ENCODE measurements around the gene ADAMTS19. TPM values are rescaled to one million over a fixed set of nuclear protein-coding genes. Genes with fewer than 3 reads are reported as not detected.

ADAMTS19 gene
- total RNA-seq, 2 experiments from 2014 or later, result not detected

DNA sequence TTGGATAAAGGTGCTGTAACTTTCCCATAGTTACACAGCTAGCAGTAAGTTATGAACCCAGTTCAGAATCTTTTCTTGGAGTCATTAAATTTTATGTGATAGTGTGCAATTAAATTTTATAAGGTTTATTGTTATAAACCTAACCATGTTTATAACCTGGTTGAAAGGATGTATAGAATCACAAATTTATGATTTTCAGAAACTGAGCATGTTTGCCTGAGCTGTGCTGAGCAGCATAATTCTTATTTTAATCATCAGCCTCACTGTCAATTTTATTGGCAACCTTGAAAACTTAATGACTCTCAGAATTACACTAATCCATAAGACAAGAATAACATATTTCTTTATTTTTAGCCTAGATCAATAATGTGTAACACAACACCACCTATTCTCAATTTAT, 46.9 kb downstream of the ADAMTS19 start:
- intact Hi-C loops (cut with micrococcal nuclease), result no loop called here
- H3K4me1 Mint-ChIP-seq (ENCODE audit: low read depth), result no peaks in the 10 kb centered on the region
- DNase-seq (no peak), ATAC-seq (no peak)
- CTCF ChIA-PET, result no interaction called here
- H3K4me3 Mint-ChIP-seq, result no peak overlapping the region
- H3K9me3 Mint-ChIP-seq, result no peaks in the 10 kb centered on the region
- H3K27me3 Mint-ChIP-seq, result no peaks in the 10 kb centered on the region
- TF ChIP-seq, protein P1, sequence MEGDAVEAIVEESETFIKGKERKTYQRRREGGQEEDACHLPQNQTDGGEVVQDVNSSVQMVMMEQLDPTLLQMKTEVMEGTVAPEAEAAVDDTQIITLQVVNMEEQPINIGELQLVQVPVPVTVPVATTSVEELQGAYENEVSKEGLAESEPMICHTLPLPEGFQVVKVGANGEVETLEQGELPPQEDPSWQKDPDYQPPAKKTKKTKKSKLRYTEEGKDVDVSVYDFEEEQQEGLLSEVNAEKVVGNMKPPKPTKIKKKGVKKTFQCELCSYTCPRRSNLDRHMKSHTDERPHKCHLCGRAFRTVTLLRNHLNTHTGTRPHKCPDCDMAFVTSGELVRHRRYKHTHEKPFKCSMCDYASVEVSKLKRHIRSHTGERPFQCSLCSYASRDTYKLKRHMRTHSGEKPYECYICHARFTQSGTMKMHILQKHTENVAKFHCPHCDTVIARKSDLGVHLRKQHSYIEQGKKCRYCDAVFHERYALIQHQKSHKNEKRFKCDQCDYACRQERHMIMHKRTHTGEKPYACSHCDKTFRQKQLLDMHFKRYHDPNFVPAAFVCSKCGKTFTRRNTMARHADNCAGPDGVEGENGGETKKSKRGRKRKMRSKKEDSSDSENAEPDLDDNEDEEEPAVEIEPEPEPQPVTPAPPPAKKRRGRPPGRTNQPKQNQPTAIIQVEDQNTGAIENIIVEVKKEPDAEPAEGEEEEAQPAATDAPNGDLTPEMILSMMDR (IDR thresholded peaks at IDR 0.05), result no peak
- POLR2A ChIA-PET, result no interaction called here
- no peak overlapping the region for H3K27ac Mint-ChIP-seq
- no peaks in the 10 kb centered on the region for H3K36me3 Mint-ChIP-seq (ENCODE audit: low read depth)

- no peaks in the 10 kb centered on the region for H3K4me1 Mint-ChIP-seq (ENCODE audit: low read depth)
Measured at GRCh38 chr5:129507527-129507926, 47.4 kb downstream of the ADAMTS19 start.

GRCh38 chr5:129508606-129509005, 48.5 kb downstream of the ADAMTS19 start:
- ChIA-PET CTCF (no interaction called here), POLR2A (no interaction called here)
- Mint-ChIP-seq H3K9me3 (no peaks in the 10 kb centered on the region), H3K4me3 (no peak overlapping the region), H3K4me1 (ENCODE audit: low read depth) (no peaks in the 10 kb centered on the region), H3K27ac (no peak overlapping the region), H3K36me3 (ENCODE audit: low read depth) (no peaks in the 10 kb centered on the region), H3K27me3 (no peaks in the 10 kb centered on the region)
- DNase-seq (no peak), ATAC-seq (no peak)
- TF ChIP-seq, protein P1 (IDR thresholded peaks at IDR 0.05), result no peak
- intact Hi-C loops (cut with micrococcal nuclease), result no loop called here

More at GRCh38 chr5:129507527-129507926, 47.4 kb downstream of the ADAMTS19 start:
- intact Hi-C loops (cut with micrococcal nuclease), result no loop called here
- Mint-ChIP-seq H3K4me3 (no peak overlapping the region), H3K9me3 (no peaks in the 10 kb centered on the region), H3K36me3 (ENCODE audit: low read depth) (no peaks in the 10 kb centered on the region), H3K27ac (no peak overlapping the region), H3K27me3 (no peaks in the 10 kb centered on the region)
- TF ChIP-seq, protein P1 (IDR thresholded peaks at IDR 0.05), result no peak
- ChIA-PET CTCF (no interaction called here), POLR2A (no interaction called here)
- DNase-seq, result no peak
- no peak for ATAC-seq

DNA sequence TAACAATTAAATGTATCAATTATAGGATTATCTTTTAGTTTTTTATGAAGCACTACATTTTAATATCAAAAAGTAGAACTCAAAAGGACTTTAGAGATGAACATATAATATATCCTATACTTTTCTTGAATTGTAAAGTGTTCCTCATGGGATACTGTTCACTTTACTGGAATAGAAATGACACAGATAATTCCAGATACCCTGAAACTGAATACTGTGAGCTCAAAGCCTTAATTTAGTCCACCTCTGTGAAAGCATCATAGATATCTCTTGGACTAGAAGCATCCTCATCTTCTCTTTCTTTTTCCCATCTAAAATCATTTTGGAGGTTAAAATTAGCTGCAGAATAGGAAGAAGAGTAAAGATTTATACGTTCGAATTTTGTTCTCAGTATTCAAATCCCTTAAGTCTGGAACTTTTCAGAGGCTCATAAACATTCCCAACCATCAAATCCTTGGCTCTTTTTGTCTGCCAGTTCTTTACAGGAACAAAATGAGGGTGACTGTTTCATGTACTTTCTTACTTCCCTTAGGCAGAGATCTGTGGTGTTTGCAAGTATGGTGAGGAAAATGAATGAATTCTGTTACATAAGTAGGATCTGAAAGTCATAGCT, 49.4 kb downstream of the ADAMTS19 start:
- H3K4me1 Mint-ChIP-seq (ENCODE audit: low read depth), result no peaks in the 10 kb centered on the region
- peaks cover 2% of the 10 kb centered on the region for H3K9me3 Mint-ChIP-seq
- no peaks in the 10 kb centered on the region for H3K27me3 Mint-ChIP-seq
- no peak for DNase-seq
- CTCF ChIA-PET, result no interaction called here
- H3K27ac Mint-ChIP-seq, result no peak overlapping the region
- TF ChIP-seq, protein P1 (IDR thresholded peaks at IDR 0.05), result no peak
- no peaks in the 10 kb centered on the region for H3K36me3 Mint-ChIP-seq (ENCODE audit: low read depth)
- H3K4me3 Mint-ChIP-seq, result no peak overlapping the region
- ATAC-seq, result no peak
- POLR2A ChIA-PET, result no interaction called here
- intact Hi-C loops (cut with micrococcal nuclease), result no loop called here

DNA sequence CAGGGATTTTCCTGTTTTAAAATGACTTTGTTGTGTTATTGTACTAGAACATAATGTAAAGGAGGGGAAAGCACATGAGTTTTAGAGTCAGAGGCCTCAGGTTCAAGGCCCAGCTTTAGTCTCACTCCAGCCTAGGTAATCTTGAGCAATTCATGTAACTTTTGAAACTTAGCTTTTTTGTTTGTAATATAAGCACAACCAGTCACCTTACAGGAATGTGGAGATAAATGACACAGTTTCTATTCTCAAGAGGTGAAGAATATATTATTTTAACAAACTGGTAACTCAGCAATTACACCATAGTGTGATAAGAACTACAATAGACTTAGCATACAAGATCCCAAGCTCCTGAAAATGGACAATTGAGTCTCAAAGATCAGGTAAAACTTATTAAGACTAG, 51.2 kb downstream of the ADAMTS19 start:
- no peaks in the 10 kb centered on the region for H3K27me3 Mint-ChIP-seq
- CTCF ChIA-PET, result no interaction called here
- ATAC-seq (no peak), DNase-seq (no peak)
- POLR2A ChIA-PET, result no interaction called here
- H3K4me3 Mint-ChIP-seq, result no peak overlapping the region
- TF ChIP-seq, protein P1 (IDR thresholded peaks at IDR 0.05), result no peak
- H3K9me3 Mint-ChIP-seq, result peaks cover 4% of the 10 kb centered on the region
- H3K27ac Mint-ChIP-seq, result no peak overlapping the region
- intact Hi-C loops (cut with micrococcal nuclease), result no loop called here
- no peaks in the 10 kb centered on the region for H3K4me1 Mint-ChIP-seq (ENCODE audit: low read depth)
- H3K36me3 Mint-ChIP-seq (ENCODE audit: low read depth), result no peaks in the 10 kb centered on the region

Data from activated CD8-positive, alpha-beta T cell treated with anti-CD3 and anti-CD28 coated beads for 36 hours (primary cell).